Tibial artery (tissue), 4 donors: ENCODE measurements around the gene IFNG.
"Not testable (repeated sequence)": the region's sequence is repeated elsewhere in the genome, so short reads cannot be mapped to it uniquely, and the experiment has no call there.

Experiments used
- DNase-seq, 2 donors: peaks; one replicate each; pipeline ENCODE4 v3.0.0-alpha.2; 2019
- H3K27ac ChIP-seq, 2 donors: fragments of 200-600 bp; sonication (generic) in 1 of 2; 1 replicate in 1 of 2; 2 replicates in 1 of 2; pipeline ENCODE4 v1.5.1; 2018 to 2019; ENCODE audit warnings: mild to moderate bottlenecking in 1 of 2
- H3K27me3 ChIP-seq, 2 donors: fragments of 200-600 bp; sonication (generic) in 1 of 2; one replicate each; pipeline versions ENCODE4 v1.5.1 to v1.6.0; 2016 to 2019
- H3K36me3 ChIP-seq, 3 donors: fragments of 200-600 bp; sonication (generic) in 2 of 3; one replicate each; pipeline ENCODE4 v1.5.1; 2016 to 2019; ENCODE audit warnings: mild to moderate bottlenecking in 2 of 3
- H3K4me1 ChIP-seq, 4 donors: fragments of 200-600 bp; sonication (generic) in 2 of 4; 1 replicate in 3 of 4; 2 replicates in 1 of 4; pipeline ENCODE4 v1.5.1; 2016 to 2019
- H3K4me3 ChIP-seq, 2 donors: fragments of 200-600 bp; sonication (generic) in 1 of 2; 1 replicate in 1 of 2; 2 replicates in 1 of 2; pipeline ENCODE4 v1.5.1; 2018 to 2019; ENCODE audit warnings: mild to moderate bottlenecking in 2 of 2
- H3K9me3 ChIP-seq, 3 donors: fragments of 200-600 bp; sonication (generic) in 1 of 3; one replicate each; pipeline ENCODE4 v1.5.1; 2016 to 2019
- CTCF ChIP-seq, 2 experiments: fragments of 200-600 bp in 1 of 2; fragments of 450-650 bp in 1 of 2; IDR thresholded peaks; one replicate each; pipeline ENCODE4 v1.5.1; 2017 to 2019; ENCODE audit warnings: antibody characterized with exemption in 2 of 2, mild to moderate bottlenecking in 1 of 2, moderate library complexity in 1 of 2
- intact Hi-C: fragments of 100-400 bp; cut with DNase I; formaldehyde crosslinking; loops from one replicate; pipeline ENCODE4 v1.15.0; 2023; ENCODE audit warnings: low total_unique reads

IFNG gene

GRCh38 chr12:68159681-68160304, at the start of gene IFNG:
Gene IFNG, minus strand, starts transcription at chr12:68159740. Its CDS starts 125 bp downstream, at chr12:68159615.
- DNase-seq: no peak
- Histone ChIP-seq H3K4me1 (no peaks in the 10 kb centered on the region), H3K4me3 (no peak within 1 kb of the TSS), H3K27ac (no peak within 1 kb of the TSS), H3K9me3 (no peaks in the 10 kb centered on the region), H3K27me3 (no peaks in the 10 kb centered on the region), H3K36me3 (no peaks in the 10 kb centered on the region)
- TF ChIP-seq CTCF (IDR thresholded peaks at IDR 0.05): no peak
- intact Hi-C loops: no loop called here

GRCh38 chr12:68209048-68209728, 49.6 kb upstream of the IFNG start:
- H3K9me3 ChIP-seq, H3K36me3 ChIP-seq, H3K27ac ChIP-seq, H3K4me1 ChIP-seq, DNase-seq, intact Hi-C loops, H3K4me3 ChIP-seq, H3K27me3 ChIP-seq: not testable (repeated sequence)

GRCh38 chr12:68207276-68207675, 47.7 kb upstream of the IFNG start:
- intact Hi-C loops: no loop called here
- Histone ChIP-seq H3K4me3 (no peak overlapping the region), H3K27ac (no peak overlapping the region), H3K27me3 (peaks cover 0 to 2% of the 10 kb centered on the region in 2 donors), H3K9me3 (no peaks in the 10 kb centered on the region), H3K4me1 (no peaks in the 10 kb centered on the region), H3K36me3 (no peaks in the 10 kb centered on the region)
- DNase-seq: no peak
- no peak for TF ChIP-seq CTCF (IDR thresholded peaks at IDR 0.05)

- no peak overlapping the region for H3K4me3 ChIP-seq
- no peaks in the 10 kb centered on the region for H3K4me1 ChIP-seq
- intact Hi-C loops: no loop called here
- H3K27ac ChIP-seq: no peak overlapping the region
- H3K9me3 ChIP-seq: no peaks in the 10 kb centered on the region
- H3K36me3 ChIP-seq: no peaks in the 10 kb centered on the region
- peaks cover 0 to 2% of the 10 kb centered on the region in 2 donors for H3K27me3 ChIP-seq
- TF ChIP-seq CTCF (IDR thresholded peaks at IDR 0.05): no peak
- no peak for DNase-seq
These were observed 46.9 kb upstream of the IFNG start for GRCh38 chr12:68206446-68206845.

GRCh38 chr12:68203460-68203875, 43.9 kb upstream of the IFNG start:
- Histone ChIP-seq H3K36me3 (no peaks in the 10 kb centered on the region), H3K4me1 (no peaks in the 10 kb centered on the region), H3K9me3 (no peaks in the 10 kb centered on the region), H3K4me3 (no peak overlapping the region), H3K27me3 (no peaks in the 10 kb centered on the region), H3K27ac (no peak overlapping the region)
- DNase-seq: no peak
- intact Hi-C loops: no loop called here
- TF ChIP-seq CTCF (IDR thresholded peaks at IDR 0.05): no peak

- no peak for DNase-seq
- Histone ChIP-seq H3K9me3 (no peaks in the 10 kb centered on the region), H3K4me3 (no peak overlapping the region), H3K27ac (no peak overlapping the region), H3K36me3 (no peaks in the 10 kb centered on the region), H3K4me1 (no peaks in the 10 kb centered on the region), H3K27me3 (no peaks in the 10 kb centered on the region)
- no peak for TF ChIP-seq CTCF (IDR thresholded peaks at IDR 0.05)
- intact Hi-C loops: no loop called here
These were observed 41.3 kb upstream of the IFNG start for GRCh38 chr12:68200854-68201253.
